ENCODE measurements around the gene ZC3H12A.
A peak's percentile ranks its signal among the peaks of the same experiment; 100 is the strongest.

The ZC3H12A gene

DNA sequence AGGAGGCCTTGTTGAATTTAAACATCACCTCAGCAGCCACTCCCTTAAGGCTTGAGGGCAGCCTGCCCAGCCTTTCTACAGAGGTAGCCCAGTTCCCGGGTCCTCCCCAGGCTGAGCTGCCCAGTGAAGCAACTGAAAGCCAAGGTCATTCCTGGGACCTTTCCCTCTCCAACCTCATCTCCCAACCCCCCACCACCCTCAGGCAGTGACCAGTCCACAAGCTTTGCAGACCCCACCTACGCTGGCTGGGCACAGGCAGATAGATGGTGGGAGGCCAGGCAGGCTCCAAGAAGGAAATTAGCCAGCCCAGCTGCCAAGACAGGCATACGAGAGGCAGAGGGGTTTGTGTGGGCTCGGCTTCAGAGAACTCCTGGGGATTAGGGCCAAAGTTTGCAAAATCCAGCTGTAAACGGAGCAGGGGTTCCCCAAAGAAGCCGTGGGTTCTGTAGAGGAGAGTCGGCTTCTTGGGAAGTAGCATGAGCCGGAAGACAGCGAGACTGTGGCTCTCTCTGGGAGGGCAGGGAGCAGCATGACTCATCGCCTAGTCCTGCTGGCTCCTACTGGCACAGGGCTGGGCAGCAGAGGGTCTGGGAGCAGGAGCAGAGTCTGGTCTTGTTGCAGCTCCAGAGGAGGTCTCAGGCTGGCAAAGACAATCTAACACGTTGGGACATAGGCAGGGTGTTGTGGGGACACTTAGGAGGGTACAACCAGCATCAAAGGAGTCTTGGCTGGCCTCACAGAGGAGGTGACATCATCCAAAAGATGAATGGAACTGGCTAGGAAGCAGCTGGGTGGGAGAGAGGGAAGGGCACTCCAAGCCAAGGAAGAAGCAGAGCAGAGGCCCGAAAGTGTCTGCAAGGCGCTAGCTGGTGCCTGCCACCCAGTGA lies 2.8 kb upstream of the ZC3H12A start:
- no peak for TF ChIP-seq CTCF (IDR thresholded peaks at IDR 0.05; ENCODE audit: insufficient read depth, low read length, missing control alignments)
- POLR2A ChIA-PET, result interaction anchor here (0.9 kb wide), 1 partner anchor 43 kb away, joined by 5 read pairs; the partner anchor contains the start of gene MEAF6
- CTCF ChIA-PET, result interaction anchor here (1.0 to 10.5 kb wide), 7 partner anchors 15 to 218 kb away, joined by 3 to 182 read pairs (median 5); partner anchors contain the start of gene MEAF6
- DNase-seq (ENCODE audit: low read depth, low spot score), result peak; percentile 78
- H3K4me3 ChIP-seq (ENCODE audit: low read depth, low read length), result peak overlapping the region; percentile 30

DNA sequence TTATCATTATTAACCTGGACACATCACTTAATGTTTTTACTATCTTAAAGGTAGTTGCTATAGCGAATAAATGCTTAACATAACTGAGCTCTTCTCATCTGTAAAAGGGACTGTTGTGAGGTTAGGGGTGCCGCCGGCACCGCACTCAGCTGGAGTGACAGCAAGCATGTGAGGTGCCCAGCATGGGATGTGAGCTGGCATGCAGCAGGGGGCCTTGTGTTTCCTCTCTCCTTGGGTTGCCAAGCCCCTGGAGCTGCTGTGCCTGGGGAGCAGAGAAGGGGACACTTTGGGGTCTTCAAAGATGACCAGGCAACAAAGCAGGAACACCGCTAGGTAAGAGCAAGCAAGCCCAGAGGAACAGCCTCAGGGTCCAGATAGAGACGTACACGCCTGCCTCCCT lies 2.1 kb upstream of the ZC3H12A start:
- no peak overlapping the region for H3K4me3 ChIP-seq (ENCODE audit: low read depth, low read length)
- TF ChIP-seq CTCF (IDR thresholded peaks at IDR 0.05; ENCODE audit: insufficient read depth, low read length, missing control alignments), result no peak
- ChIA-PET POLR2A (interaction anchor here (0.6 to 0.9 kb wide), 2 partner anchors 38 to 43 kb away, joined by 3 to 5 read pairs; partner anchors contain the start of gene MEAF6), CTCF (interaction anchor here (1.0 to 10.5 kb wide), 6 partner anchors 14 to 217 kb away, joined by 4 to 182 read pairs (median 6); partner anchors contain the start of gene MEAF6)
- DNase-seq (ENCODE audit: low read depth, low spot score), result no peak

DNA sequence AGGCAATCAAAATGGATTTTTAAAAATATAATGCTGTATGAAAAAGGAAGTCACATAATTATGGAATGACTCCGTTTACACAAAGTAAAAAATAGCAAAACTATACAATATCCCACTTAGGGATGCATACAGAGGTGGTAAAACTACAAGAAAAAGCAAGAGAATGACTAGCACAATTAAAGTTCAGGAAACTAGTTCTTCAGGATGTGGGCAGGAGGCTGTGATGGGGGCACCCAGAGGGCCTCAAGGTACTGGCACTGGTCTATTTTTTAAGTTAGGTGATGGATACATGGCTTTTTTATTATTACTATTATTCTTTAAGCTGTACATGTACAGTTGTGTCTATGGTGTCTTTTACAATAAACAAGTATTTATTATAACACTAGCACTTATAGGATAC lies 1.4 kb upstream of the ZC3H12A start:
- peak overlapping the region; percentile 93 for H3K4me3 ChIP-seq (ENCODE audit: low read depth, low read length)
- no peak for DNase-seq (ENCODE audit: low read depth, low spot score)
- no peak for TF ChIP-seq CTCF (IDR thresholded peaks at IDR 0.05; ENCODE audit: insufficient read depth, low read length, missing control alignments)
- CTCF ChIA-PET, result interaction anchor here (1.0 to 10.5 kb wide), 3 partner anchors 13 to 42 kb away, joined by 4 to 182 read pairs (median 62); no protein-coding TSS in a partner anchor
- POLR2A ChIA-PET, result interaction anchor here (4.4 kb wide), 1 partner anchor 13 kb away, joined by 49 read pairs; no protein-coding TSS in a partner anchor

GRCh38 chr1:37473431-37474045 lies 842 bp upstream of the ZC3H12A start:
- peak overlapping the region; percentile 93 for H3K4me3 ChIP-seq (ENCODE audit: low read depth, low read length)
- ChIA-PET POLR2A (interaction anchor here (0.7 to 4.4 kb wide), 2 partner anchors 8 to 12 kb away, joined by 7 to 49 read pairs; no protein-coding TSS in a partner anchor), CTCF (interaction anchor here (1.0 to 10.5 kb wide), 3 partner anchors 13 to 41 kb away, joined by 4 to 182 read pairs (median 62); no protein-coding TSS in a partner anchor)
- TF ChIP-seq CTCF (IDR thresholded peaks at IDR 0.05; ENCODE audit: insufficient read depth, low read length, missing control alignments), result no peak
- no peak for DNase-seq (ENCODE audit: low read depth, low spot score)

- CTCF ChIA-PET, result interaction anchor here (1.2 to 10.5 kb wide), 5 partner anchors 11 to 24 kb away, joined by 4 to 182 read pairs (median 6); no protein-coding TSS in a partner anchor
- no peak for TF ChIP-seq CTCF (IDR thresholded peaks at IDR 0.05; ENCODE audit: insufficient read depth, low read length, missing control alignments)
- peak overlapping the region; percentile 93 for H3K4me3 ChIP-seq (ENCODE audit: low read depth, low read length)
- no peak for DNase-seq (ENCODE audit: low read depth, low spot score)
- POLR2A ChIA-PET, result interaction anchor here (0.7 to 4.4 kb wide), 5 partner anchors 8 to 40 kb away, joined by 3 to 49 read pairs (median 4); partner anchors contain the start of gene MEAF6
Measured at GRCh38 chr1:37474697-37475379, 458 bp downstream of the ZC3H12A start.
